ENCODE measurements around the gene ERVV-1.
"Not testable (repeated sequence)": the region's sequence is repeated elsewhere in the genome, so short reads cannot be mapped to it uniquely, and the experiment has no call there.

Gene ERVV-1, protein sequence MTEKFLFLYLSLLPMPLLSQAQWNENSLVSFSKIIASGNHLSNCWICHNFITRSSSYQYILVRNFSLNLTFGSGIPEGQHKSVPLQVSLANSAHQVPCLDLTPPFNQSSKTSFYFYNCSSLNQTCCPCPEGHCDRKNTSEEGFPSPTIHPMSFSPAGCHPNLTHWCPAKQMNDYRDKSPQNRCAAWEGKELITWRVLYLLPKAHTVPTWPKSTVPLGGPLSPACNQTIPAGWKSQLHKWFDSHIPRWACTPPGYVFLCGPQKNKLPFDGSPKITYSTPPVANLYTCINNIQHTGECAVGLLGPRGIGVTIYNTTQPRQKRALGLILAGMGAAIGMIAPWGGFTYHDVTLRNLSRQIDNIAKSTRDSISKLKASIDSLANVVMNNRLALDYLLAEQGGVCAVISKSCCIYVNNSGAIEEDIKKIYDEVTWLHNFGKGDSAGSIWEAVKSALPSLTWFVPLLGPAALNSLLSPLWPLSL

DNA sequence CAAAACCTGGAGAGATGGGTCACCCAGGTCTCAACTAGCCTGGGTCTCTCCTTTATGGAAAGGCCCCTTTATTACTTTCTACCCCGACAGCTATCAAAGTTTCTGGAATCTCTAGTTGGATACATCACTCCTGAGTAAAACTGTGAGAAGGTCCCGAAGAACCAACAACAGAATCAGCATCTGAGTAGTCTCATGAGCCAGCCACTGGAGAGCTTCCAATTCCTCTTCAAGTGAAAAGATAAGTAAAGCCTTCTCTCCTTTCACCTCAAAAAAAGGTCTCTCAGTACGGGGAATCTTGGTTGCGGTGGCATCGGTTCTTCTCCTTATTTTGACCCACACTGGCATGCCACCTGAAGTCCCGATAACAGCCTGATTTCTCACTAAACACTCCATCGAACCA, at the start of gene ERVV-1:
ERVV-1 (plus strand) TSS at position 301 of the 400 bp plus-strand sequence. CDS start 170 bp downstream, outside the sequence.
- DNase-seq (ENCODE audit: extremely low spot score, insufficient read length, low read depth) (no peak), FAIRE-seq (no peak)

DNA sequence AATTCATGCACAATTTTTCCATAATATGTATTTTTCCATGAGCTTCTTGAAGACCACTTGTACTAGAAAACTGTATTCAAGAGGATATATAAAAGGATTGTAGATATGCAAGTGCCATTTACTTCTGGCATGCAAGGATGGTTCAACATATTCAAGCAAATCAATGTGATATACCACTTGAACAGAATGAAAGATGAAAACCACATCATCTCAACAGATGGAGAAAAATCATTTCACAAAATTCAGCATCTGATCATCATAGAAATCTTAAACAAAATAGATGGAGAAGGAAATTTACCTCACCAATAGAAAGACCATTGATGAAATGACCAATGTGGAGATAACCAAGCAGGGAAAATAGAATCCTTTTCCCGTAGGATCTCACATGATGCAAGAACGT, 45.9 kb upstream of the ERVV-1 start:
- DNase-seq (ENCODE audit: extremely low spot score, insufficient read length, low read depth) (no peak), FAIRE-seq (no peak)

DNA sequence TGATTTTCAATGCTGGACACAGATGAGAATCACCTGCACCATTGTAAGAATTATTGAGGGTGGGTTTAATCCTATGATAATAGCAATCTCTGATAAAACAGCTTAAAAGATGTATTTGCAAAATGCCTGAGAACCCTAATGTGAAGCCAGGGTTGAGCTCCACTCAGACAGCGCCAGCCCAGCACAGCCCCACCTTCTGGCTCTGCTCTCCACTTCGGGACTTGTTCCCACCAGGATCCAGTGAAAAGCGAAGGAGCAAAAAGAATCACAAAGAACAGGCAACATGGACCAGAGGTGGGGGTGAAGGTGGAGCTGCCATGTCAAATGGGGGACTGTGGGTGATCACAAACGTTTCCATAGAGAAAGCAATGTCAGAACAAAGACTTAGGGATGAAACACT, 32.4 kb upstream of the ERVV-1 start:
- FAIRE-seq = no peak
- no peak for DNase-seq (ENCODE audit: extremely low spot score, insufficient read length, low read depth)

DNA sequence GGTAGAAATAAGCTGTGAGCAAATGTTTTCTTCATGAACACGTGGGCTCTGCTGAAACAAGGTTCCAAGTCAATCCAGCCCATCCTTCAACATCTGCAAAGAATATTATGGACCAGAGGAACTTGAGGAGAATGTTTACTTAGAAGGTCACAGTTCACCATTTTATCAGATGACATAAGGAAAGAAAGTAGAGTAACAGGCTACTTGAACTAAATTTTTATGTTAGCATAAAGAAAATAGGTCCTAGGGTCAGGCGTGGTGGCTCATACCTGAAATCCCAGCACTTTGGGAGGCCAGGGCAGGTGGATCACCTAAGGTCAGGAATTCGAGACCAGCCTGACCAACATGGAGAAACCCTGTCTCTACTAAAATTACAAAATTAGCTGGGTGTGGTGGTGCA, 30.6 kb upstream of the ERVV-1 start:
- not testable (repeated sequence) for DNase-seq (ENCODE audit: extremely low spot score, insufficient read length, low read depth); FAIRE-seq

DNA sequence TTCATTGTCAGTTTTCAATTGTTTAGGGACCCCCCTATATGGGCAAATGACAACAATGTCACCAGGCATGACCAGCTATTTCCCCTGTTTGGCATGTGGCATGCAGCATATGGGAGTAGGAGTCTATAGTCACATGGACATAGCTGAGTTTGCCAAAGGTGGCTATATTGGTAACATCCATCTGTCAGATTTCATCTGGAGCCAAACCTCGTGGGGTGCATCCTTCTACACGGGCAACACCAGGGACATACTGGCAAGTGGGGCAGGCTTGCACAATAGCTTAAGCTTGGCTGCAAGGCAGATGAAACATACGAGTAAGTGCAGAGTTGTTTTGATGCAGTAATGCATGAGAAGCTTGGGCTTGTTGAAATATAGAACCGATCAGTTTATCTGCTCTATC, 26.5 kb upstream of the ERVV-1 start:
- no peak for DNase-seq (ENCODE audit: extremely low spot score, insufficient read length, low read depth)
- no peak for FAIRE-seq

DNA sequence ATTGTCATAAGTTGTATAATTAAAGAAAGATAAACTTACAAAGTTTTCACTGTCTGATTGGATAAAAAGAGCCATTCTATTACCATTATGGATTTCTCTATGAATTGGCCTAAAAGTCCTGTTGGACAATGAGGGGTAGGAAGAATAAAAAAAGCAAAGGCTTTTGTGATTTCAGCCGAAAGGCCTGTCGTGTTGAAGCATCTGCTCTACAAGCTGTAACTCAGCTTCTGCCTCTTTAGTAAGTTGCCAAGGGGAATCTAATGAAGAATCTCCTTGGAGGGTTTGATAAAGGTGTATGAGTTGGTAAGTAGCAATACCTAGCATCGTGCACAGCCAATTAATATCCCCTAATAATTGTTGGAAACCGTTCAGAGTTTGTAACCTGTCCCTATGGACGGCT, 25.2 kb upstream of the ERVV-1 start:
- DNase-seq (ENCODE audit: extremely low spot score, insufficient read length, low read depth) (no peak), FAIRE-seq (no peak)

DNA sequence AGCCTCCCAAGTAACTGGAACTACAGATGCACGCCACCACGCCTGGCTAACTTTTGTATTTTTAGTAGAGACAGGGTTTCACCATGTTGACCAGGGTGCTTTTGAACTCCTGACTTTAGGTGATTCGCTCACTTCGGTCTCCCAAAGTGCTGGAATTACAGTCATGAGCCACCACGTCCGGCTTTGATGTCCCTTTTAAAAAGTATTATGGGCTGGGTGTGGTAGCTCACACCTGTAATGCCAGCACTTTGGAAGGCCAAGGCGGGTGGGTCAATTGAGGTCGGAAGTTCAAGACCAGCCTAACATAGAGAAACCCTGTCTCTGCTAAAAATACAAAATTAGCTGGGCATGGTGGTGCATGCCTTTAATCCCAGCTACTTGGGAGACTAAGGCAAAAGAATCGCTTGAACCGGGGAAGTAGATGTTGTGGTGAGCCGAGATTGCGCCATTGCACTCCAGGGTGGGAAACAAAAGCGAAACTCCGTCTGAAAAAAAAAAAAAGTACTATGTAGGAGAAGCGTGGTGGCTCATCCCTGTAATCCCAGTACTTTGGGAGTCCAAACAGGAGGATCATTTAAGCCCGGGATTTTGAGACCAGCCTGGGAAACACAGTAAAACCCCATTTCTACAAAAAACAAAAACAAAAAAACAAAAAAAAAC, 22.8 kb upstream of the ERVV-1 start:
- DNase-seq (ENCODE audit: extremely low spot score, insufficient read length, low read depth) (no peak), FAIRE-seq (no peak)

DNA sequence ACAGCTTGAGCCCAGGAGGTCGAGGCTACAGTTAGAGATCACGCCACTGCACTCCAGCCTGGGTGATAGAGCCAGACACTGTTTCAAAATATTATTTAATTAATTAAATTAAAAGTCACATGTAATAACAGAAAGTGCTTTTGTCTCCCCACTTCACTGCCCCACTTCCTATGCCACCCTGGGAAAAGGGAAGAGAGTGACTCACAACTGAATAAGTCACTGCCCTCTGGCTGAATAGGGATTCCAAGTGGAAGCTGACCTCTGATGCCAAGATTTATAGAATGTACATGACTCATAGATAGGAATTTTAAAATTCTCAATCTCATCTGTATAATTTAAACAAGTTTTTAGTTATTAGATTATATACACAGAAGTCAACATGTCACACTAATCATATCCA, 22.2 kb upstream of the ERVV-1 start:
- no peak for FAIRE-seq
- DNase-seq (ENCODE audit: extremely low spot score, insufficient read length, low read depth) = no peak

DNA sequence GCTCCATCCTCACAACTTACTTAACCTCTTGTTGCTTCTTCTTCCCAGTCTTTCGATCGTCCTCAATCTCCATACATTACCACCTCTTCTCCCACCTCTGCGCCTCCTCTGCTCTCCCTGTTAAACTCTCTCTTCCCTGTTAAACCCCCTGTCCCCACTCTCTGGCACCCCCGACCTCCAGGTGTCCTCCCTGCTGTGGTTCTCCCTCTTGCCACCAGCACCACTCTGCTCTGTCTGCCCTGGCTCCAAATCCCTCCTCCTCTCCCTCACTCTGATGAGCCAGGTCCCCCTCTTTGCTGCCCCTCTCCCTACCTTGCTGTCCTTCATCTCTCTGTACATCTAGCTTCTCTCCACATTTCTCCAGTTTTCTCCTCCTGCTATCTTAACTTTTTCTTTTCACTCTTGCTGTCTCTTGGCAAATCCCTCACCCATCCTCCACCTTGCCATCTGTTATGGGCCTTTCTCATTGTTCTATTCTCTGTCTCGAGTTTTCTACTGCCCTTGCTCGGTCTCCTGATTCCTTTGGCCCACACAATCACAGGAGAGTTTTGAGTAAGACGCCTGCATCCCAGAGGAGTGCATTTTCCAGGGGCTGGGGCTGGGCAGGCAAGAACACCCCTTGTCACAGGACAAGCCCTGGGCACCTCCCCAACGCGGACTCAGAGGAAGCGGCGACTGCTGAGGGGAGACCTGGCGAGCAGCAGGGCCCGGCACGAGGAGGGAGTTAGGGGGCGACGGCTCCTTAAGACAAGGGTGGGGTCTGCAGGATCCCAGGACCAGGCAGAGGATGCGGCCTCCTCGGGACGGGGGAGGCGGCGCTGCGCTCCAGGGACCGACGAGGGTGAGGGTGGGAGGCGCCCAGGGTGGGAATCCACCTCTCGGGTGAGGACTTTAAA, 21.4 kb upstream of the ERVV-1 start:
- no peak for FAIRE-seq
- no peak for DNase-seq (ENCODE audit: extremely low spot score, insufficient read length, low read depth)

DNA sequence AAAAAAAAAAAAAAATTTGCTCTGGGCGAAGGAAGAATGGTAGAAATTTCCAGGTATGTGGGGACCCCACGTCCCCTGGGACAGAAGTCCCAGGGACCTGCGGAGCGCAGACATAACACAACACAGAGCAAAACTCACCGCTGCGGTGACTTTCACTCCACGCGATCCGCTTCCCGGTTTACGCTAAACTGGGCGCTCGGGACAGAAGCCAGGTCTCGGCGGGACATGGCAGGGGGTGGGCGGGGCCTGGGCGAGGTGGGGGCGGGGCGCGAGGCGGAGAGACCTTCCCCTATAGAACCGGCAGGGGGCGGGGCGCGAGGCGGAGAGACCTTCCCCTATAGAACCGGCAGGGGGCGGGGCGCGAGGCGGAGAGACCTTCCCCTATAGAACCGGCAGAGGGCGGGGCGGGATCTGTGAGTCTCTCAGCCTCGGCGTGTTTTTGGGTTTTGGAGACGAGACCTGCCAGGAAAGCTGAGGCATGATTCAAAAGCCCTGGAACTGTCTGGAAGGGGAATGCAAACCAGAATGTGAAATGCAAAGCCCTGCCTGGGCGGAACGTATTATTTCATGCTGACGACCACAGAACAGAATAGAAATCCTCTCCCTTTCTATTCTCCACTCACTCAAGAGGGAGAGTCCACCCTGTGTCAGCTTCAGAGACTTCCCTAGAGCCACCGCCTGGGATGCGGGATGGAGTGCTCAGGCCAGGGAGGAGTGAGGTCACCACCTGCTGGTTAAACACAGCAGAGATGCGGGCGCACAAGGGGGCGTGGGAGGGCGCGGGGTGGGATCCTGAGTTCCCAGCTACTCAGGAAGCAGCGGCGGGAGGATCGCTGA, 20.2 kb upstream of the ERVV-1 start:
- no peak for DNase-seq (ENCODE audit: extremely low spot score, insufficient read length, low read depth)

DNA sequence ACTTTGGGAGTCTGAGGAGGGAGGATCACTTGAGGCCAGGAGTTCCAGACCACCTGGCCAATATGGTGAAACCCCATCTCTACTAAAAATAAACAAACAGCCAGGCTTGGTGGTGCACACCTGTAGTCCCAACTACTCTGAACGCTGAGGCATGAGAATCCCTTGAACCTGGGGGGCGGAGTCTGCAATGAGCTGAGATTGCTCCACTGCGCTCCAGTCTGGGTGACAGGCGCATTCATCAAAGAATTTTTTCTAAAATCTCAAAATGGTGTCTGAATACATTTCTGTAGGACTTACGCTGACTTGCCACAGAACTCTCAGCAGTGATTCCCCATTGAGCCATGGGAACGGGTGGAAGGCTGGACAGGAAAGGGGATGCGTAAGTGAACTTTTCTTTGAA, 18.0 kb upstream of the ERVV-1 start:
- no peak for FAIRE-seq

More for the DNA sequence above, 20.2 kb upstream of the ERVV-1 start:
- FAIRE-seq = no peak

DNA sequence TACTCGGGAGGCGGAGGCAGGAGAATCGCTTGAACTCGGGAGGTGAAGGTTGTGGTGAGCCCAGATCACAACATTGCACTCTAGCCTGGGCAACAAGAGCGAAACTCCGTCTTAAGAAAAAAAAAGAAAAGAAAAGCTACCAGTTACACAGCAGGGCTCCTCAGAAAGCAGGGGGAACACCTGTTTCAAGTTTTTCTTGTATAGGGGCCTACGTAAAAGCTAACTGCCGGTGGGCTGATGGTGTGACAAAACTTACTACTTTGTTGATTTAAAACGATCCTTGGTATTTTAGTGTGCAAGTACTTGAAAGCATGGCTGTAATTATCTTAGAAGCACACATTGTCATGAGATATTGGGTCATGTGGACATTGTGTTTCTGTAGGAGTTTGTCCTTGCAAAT, 15.7 kb upstream of the ERVV-1 start:
- FAIRE-seq (no peak), DNase-seq (ENCODE audit: extremely low spot score, insufficient read length, low read depth) (no peak)

More for the DNA sequence above, 18.0 kb upstream of the ERVV-1 start:
- no peak for DNase-seq (ENCODE audit: extremely low spot score, insufficient read length, low read depth)

DNA sequence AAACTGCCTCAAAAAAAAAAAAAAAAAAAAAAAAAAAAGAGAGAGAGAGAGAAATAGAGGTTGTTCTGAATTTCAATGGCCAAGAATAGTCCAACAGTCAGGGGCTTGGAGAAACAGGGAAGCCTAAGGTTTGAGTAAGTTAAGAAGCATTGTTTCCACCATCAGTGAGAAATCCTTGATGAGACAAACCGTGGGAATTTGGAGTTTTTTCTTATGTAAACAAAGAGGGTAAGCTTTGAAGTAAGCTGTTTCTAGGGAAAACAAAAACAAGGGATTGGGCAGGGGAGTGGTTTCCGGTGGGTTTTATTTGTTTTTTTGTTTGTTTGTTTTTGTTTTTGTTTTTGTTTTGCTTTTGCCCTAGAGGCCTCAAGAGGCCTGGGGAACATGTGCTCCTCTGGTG, 11.2 kb upstream of the ERVV-1 start:
- no peak for FAIRE-seq
- DNase-seq (ENCODE audit: extremely low spot score, insufficient read length, low read depth) = no peak

DNA sequence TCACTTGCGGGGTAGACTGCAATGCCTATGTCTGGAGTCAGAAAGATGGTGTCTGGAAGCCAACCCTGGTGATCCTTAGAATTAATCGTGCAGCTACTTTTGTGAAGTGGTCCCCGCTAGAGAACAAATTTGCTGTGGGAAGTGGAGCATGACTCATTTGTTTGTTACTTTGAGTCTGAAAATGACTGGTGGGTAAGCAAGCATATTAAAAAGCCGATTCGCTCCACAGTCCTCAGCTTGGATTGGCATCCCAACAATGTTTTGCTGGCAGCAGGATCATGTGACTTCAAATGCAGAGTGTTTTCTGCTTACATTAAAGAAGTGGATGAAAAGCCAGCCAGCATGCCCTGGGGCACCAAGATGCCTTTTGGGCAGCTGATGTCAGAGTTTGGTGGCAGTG, 9.5 kb upstream of the ERVV-1 start:
- no peak for DNase-seq (ENCODE audit: extremely low spot score, insufficient read length, low read depth)
- FAIRE-seq = no peak

DNA sequence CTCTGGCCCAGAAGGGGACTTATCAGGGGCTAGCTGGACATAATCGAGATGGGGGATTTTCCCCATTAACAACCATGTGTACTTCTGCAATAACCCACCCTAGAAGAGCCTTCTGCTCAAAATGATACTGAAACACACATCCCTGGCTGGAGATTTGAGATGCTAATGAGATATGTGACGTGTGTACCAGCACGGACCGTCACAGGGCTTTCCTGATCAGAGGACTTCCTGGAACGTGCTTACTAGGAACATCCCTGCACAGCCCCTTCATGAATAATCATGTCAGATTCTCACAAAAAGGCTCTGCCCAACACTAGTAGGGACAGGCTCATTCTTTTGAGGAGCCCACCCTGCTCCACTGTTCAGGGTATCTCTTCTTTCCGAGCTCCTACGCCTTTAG, 6.5 kb upstream of the ERVV-1 start:
- FAIRE-seq (no peak), DNase-seq (ENCODE audit: extremely low spot score, insufficient read length, low read depth) (no peak)

DNA sequence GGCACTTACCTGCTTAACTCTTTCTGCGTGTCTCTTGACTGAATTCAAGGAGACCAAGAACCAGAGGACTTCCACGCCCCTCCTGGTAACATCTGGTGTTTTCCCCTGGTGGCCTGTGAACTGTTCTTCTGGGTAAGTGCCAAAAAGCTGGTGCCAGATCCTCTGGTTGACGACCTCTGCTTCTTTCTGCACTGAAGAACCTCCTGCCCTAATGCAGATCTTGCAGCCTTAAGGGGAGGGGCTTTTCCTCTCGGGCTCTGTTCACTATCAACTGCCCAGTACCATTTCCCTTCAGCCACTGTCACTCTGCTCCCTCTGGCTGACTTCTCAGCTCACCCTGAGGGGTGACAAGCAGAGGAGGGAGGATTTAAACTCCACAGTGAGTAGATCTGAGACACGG, 6.1 kb upstream of the ERVV-1 start:
- FAIRE-seq = no peak

DNA sequence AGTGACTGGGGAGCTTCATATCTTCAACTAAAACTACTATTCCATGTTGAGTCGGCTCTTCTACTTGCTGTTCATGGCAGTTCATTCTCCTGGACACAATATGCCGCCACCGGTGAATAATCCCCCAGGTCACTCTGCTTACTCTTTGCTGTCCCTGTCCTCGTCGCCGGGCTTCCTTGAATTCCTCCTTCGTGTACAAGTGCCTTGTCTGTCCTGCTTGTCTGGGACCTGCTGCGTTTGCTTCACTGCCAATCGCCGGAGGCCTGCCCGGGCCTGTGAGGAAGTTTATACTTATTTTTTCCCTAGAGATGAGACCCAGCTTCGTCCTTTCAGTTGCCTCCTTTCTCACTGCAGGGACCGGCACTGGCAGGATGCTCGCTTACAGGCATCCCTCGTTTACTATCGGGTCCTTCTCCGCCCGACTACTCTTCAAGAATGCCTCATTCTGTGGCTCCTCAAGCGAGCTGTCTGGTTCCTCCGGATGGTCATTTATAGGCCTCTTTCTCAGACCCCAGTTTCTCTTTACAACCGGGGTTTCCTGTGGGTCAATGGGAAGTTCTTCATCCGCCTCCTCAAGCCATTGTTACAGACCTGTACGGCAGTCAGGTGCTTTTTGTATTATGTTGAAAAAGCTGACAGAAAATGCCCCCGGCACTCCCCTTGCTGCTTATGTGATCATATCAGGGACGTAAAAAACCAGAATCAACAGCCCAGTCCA, 5.5 kb upstream of the ERVV-1 start:
- DNase-seq (ENCODE audit: extremely low spot score, insufficient read length, low read depth) (no peak), FAIRE-seq (no peak)

More for the DNA sequence above, 6.1 kb upstream of the ERVV-1 start:
- DNase-seq (ENCODE audit: extremely low spot score, insufficient read length, low read depth) = no peak

DNA sequence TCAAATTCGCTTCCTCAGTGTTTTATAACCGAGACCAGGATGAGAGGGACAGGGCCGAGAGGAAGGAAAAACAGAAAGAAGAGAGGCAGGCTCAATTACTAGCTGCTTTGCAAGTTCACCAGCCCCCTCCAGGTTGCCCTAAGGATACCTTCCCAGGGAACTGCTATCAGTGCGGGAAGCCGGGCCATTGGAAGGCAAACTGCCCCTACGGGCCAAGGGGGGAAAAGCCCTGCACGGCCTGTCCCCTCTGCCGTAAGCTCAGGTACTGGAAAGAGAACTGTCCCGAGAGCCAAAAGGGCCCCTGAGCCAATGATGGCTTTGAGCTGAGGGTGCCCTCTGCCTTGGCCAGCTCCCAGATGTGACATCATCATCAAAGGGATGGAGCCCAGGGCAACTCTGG, 3.2 kb upstream of the ERVV-1 start:
- no peak for DNase-seq (ENCODE audit: extremely low spot score, insufficient read length, low read depth)
- no peak for FAIRE-seq

DNA sequence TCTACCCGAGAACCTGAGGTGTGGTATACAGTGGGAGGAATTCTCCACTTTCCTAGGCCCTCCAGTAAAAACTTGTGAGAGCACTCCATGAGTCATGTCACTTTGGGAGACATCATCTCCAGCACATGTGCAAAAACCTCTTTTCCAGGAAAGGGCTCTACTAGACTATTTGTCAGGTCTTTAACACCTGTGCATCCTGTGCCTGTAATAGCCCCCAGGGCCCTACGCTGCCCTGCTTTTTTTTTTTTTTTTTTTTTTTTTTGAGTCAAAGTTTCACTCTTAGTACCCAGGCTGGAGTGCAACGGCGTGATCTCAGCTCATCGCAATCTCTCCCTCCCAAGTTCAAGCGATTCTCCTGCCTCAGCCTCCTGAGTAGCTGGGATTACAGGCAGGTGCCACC, 1.7 kb upstream of the ERVV-1 start:
- FAIRE-seq (no peak), DNase-seq (ENCODE audit: extremely low spot score, insufficient read length, low read depth) (no peak)
